ENCODE measurements around the gene CNTNAP5.

DNA sequence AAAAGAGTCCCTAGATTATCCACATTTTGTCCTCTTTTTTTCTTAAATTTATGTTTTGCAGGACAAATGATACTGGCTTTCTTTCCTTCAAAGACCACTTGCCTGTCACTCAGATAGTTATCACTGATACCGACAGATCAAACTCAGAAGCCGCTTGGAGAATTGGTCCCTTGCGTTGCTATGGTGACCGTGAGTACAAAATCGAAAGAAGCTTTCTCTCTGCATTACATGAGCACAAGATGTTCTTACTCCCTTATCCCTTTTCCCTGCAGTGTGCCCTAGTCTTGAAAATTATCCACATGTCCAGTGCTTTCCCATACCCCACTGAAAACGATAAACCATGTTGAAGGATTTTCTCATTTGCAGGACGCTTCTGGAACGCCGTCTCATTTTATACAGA lies 738.5 kb downstream of the CNTNAP5 start:
- TF ChIP-seq, protein P1, sequence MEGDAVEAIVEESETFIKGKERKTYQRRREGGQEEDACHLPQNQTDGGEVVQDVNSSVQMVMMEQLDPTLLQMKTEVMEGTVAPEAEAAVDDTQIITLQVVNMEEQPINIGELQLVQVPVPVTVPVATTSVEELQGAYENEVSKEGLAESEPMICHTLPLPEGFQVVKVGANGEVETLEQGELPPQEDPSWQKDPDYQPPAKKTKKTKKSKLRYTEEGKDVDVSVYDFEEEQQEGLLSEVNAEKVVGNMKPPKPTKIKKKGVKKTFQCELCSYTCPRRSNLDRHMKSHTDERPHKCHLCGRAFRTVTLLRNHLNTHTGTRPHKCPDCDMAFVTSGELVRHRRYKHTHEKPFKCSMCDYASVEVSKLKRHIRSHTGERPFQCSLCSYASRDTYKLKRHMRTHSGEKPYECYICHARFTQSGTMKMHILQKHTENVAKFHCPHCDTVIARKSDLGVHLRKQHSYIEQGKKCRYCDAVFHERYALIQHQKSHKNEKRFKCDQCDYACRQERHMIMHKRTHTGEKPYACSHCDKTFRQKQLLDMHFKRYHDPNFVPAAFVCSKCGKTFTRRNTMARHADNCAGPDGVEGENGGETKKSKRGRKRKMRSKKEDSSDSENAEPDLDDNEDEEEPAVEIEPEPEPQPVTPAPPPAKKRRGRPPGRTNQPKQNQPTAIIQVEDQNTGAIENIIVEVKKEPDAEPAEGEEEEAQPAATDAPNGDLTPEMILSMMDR (IDR thresholded peaks at IDR 0.05) = no peak
- no peak for TF ChIP-seq EZH2 (IDR thresholded peaks at IDR 0.05; ENCODE audit: borderline replicate concordance, insufficient read depth, low read depth, low read length, poor library complexity, severe bottlenecking)
